HG03521 (cell line): ENCODE data around the gene ABCC10.
"Not testable (repeated sequence)": the region's sequence is repeated elsewhere in the genome, so short reads cannot be mapped to it uniquely, and the experiment has no call there.

Experiments used
- ATAC-seq: cut with Tn5 transposase; IDR thresholded peaks from one replicate; pipeline ENCODE4 v1.9.1; 2021; ENCODE audit warnings: mild to moderate bottlenecking, moderate library complexity; ENCODE audit not compliant: unreplicated experiment

The ABCC10 gene

GRCh38 chr6:43405354-43405753 lies 22.0 kb upstream of the ABCC10 start:
- ATAC-seq, result no peak

GRCh38 chr6:43407296-43407695 lies 20.0 kb upstream of the ABCC10 start:
- ATAC-seq, result no peak

GRCh38 chr6:43408259-43408658 lies 19.1 kb upstream of the ABCC10 start:
- no peak for ATAC-seq

- ATAC-seq, result not testable (repeated sequence)
Observed at GRCh38 chr6:43410776-43411175, 16.6 kb upstream of the ABCC10 start.

- no peak for ATAC-seq
Observed at GRCh38 chr6:43412541-43412940, 14.8 kb upstream of the ABCC10 start.

- ATAC-seq, result no peak
Observed at GRCh38 chr6:43413002-43413401, 14.3 kb upstream of the ABCC10 start.

GRCh38 chr6:43415275-43415674 lies 12.1 kb upstream of the ABCC10 start:
- not testable (repeated sequence) for ATAC-seq

- no peak for ATAC-seq
Observed at GRCh38 chr6:43416935-43417334, 10.4 kb upstream of the ABCC10 start.

- ATAC-seq, result no peak
Observed at GRCh38 chr6:43420012-43420709, 7.2 kb upstream of the ABCC10 start.

GRCh38 chr6:43421831-43422230 lies 5.5 kb upstream of the ABCC10 start:
- no peak for ATAC-seq

GRCh38 chr6:43425083-43425482 lies 2.3 kb upstream of the ABCC10 start:
- not testable (repeated sequence) for ATAC-seq

GRCh38 chr6:43426928-43427405 lies 374 bp upstream of the ABCC10 start:
- no peak for ATAC-seq

- ATAC-seq, result no peak
Observed at GRCh38 chr6:43428112-43428570, 800 bp downstream of the ABCC10 start.

- no peak for ATAC-seq
Observed at GRCh38 chr6:43428874-43429273, 1.5 kb downstream of the ABCC10 start.

- no peak for ATAC-seq
Observed at GRCh38 chr6:43432009-43432945, 4.9 kb downstream of the ABCC10 start.

GRCh38 chr6:43433148-43433547 lies 5.8 kb downstream of the ABCC10 start:
- ATAC-seq, result no peak

GRCh38 chr6:43434001-43434840 lies 6.9 kb downstream of the ABCC10 start:
- no peak for ATAC-seq

- ATAC-seq, result no peak
Observed at GRCh38 chr6:43434943-43435342, 7.6 kb downstream of the ABCC10 start.

- no peak for ATAC-seq
Observed at GRCh38 chr6:43435682-43436437, 8.5 kb downstream of the ABCC10 start.
